Chondrocyte (in vitro differentiated cells): Measurements from ENCODE around the gene RABGAP1L. TPM values are rescaled to one million over a fixed set of nuclear protein-coding genes. Genes with fewer than 3 reads are reported as not detected.

Source experiments
- DNase-seq: peaks from one replicate; pipeline ENCODE4 v3.0.0; 2021; ENCODE audit warnings: mixed read lengths, low spot score
- H3K27ac Mint-ChIP-seq: one replicate; pipeline ENCODE4 v1.8.0; 2021; ENCODE audit warnings: mild to moderate bottlenecking, moderate library complexity, mixed read lengths; ENCODE audit not compliant: unreplicated experiment
- H3K27me3 Mint-ChIP-seq: 2 replicates; pipeline ENCODE4 v1.8.0; 2021; ENCODE audit warnings: low read depth, mixed read lengths
- H3K36me3 Mint-ChIP-seq: 2 replicates; pipeline ENCODE4 v1.8.0; 2021; ENCODE audit warnings: low read depth, mixed read lengths
- H3K4me1 Mint-ChIP-seq: 2 replicates; pipeline ENCODE4 v1.8.0; 2021; ENCODE audit warnings: low read depth, mild to moderate bottlenecking, mixed read lengths
- H3K4me3 Mint-ChIP-seq: one replicate; pipeline ENCODE4 v1.8.0; 2021; ENCODE audit warnings: mild to moderate bottlenecking, moderate library complexity, mixed read lengths; ENCODE audit not compliant: unreplicated experiment
- H3K9me3 Mint-ChIP-seq: 2 replicates; pipeline ENCODE4 v1.8.0; 2021; ENCODE audit warnings: low read depth, mixed read lengths
- total RNA-seq: library from RNA; stranded (reverse); gene quantifications from 3 replicates; pipeline ENCODE4 v1.2.1, GENCODE V29; 2021
- TF ChIP-seq, protein P1 (sequence below): fragments of 200-600 bp; sonication (generic); IDR thresholded peaks from 2 replicates; pipeline ENCODE4 v1.5.0; 2021; ENCODE audit warnings: antibody characterized with exemption, mild to moderate bottlenecking, moderate library complexity

Gene RABGAP1L
- total RNA-seq, 1 donor from 2014 or later, result 27.1 TPM

DNA sequence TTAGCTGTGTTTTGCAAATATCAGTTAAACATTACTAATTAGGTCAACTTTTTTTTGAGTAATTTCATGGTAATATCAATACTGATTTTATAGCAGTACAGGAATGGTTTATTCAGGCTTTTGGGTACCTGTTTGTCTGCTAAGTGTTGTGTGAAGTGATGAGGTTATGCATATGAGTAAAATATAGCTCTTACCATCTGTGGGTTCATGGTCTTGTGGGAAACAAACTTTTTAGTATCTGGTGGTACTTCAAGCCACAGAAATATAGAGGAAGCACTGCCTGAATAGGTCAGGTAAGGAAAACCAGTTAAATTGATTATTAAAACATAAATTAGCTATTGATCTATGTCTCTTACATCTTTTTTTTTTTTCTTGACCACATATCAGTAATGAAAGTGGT is 113.9 kb downstream of the RABGAP1L start:
- Mint-ChIP-seq H3K27ac (no peak overlapping the region), H3K27me3 (no peaks in the 10 kb centered on the region), H3K4me1 (peaks cover 6% of the 10 kb centered on the region), H3K9me3 (no peaks in the 10 kb centered on the region), H3K36me3 (no peaks in the 10 kb centered on the region), H3K4me3 (no peak overlapping the region)
- DNase-seq, result no peak
- TF ChIP-seq, protein P1, sequence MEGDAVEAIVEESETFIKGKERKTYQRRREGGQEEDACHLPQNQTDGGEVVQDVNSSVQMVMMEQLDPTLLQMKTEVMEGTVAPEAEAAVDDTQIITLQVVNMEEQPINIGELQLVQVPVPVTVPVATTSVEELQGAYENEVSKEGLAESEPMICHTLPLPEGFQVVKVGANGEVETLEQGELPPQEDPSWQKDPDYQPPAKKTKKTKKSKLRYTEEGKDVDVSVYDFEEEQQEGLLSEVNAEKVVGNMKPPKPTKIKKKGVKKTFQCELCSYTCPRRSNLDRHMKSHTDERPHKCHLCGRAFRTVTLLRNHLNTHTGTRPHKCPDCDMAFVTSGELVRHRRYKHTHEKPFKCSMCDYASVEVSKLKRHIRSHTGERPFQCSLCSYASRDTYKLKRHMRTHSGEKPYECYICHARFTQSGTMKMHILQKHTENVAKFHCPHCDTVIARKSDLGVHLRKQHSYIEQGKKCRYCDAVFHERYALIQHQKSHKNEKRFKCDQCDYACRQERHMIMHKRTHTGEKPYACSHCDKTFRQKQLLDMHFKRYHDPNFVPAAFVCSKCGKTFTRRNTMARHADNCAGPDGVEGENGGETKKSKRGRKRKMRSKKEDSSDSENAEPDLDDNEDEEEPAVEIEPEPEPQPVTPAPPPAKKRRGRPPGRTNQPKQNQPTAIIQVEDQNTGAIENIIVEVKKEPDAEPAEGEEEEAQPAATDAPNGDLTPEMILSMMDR, result no peak

DNA sequence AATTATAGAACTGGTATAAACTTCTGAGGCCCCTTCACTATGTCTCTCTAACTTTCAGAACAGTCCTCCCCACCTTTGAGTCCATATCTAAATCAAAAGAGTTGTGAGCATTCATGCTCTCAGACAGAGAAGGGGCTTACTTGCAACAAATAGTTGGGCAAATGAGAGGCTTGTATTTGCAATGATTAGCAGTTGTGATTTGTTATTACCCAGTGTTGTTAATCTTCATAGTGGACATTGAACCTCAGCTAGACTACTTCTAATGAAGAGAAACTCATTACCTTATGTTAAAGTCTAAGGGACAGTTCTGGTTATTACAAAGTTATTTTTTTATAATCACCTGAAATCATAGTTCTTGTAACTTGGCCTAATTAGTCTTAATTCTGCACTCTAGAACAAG is 114.5 kb downstream of the RABGAP1L start:
- no peaks in the 10 kb centered on the region for H3K27me3 Mint-ChIP-seq
- H3K36me3 Mint-ChIP-seq, result no peaks in the 10 kb centered on the region
- TF ChIP-seq, protein P1, result no peak
- DNase-seq, result no peak
- peaks cover 6% of the 10 kb centered on the region for H3K4me1 Mint-ChIP-seq
- no peak overlapping the region for H3K4me3 Mint-ChIP-seq
- no peaks in the 10 kb centered on the region for H3K9me3 Mint-ChIP-seq
- H3K27ac Mint-ChIP-seq, result no peak overlapping the region

DNA sequence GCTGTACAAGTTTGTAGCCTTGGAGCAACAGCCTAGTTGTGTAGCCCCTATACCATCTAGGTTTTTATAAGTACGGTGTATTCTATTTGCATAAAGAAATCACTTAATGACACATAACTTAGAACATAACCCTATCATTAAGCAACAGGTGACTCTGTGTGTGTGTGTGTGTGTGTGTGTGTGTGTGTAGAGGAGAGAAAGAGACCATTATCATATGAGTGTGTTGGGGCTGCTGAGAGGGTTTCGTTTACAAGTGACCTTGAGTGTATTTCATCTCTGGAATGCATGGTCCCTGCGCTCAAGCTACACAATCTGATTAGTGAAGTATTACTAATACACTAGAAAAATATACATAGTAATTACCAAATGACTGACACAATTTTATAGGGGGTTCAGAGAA is 115.1 kb downstream of the RABGAP1L start:
- Mint-ChIP-seq H3K36me3 (no peaks in the 10 kb centered on the region), H3K27me3 (no peaks in the 10 kb centered on the region), H3K4me1 (peaks cover 6% of the 10 kb centered on the region), H3K9me3 (no peaks in the 10 kb centered on the region), H3K4me3 (no peak overlapping the region), H3K27ac (no peak overlapping the region)
- DNase-seq, result no peak
- TF ChIP-seq, protein P1, result no peak

DNA sequence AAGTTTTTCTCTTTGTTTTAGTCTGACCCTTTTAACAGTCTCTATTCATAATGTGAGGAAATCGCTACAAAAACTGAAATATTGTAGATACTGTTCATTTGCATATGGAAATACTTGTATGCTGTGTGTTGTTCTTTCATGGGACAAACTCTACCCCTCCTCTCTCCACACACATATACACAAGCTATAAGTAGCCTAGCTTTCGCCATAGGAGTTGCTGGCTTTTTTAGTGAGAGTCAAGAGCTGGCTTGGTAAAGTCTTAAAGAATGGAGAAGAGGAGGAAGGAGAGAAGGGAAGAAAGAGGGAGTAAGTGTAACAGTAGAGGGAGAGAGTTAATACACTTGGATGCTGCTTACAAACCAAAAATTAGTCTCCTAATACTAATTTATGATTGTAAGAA is 115.6 kb downstream of the RABGAP1L start:
- Mint-ChIP-seq H3K27me3 (no peaks in the 10 kb centered on the region), H3K9me3 (no peaks in the 10 kb centered on the region), H3K4me3 (no peak overlapping the region), H3K27ac (no peak overlapping the region), H3K4me1 (peaks cover 6% of the 10 kb centered on the region), H3K36me3 (no peaks in the 10 kb centered on the region)
- TF ChIP-seq, protein P1, result no peak
- no peak for DNase-seq

DNA sequence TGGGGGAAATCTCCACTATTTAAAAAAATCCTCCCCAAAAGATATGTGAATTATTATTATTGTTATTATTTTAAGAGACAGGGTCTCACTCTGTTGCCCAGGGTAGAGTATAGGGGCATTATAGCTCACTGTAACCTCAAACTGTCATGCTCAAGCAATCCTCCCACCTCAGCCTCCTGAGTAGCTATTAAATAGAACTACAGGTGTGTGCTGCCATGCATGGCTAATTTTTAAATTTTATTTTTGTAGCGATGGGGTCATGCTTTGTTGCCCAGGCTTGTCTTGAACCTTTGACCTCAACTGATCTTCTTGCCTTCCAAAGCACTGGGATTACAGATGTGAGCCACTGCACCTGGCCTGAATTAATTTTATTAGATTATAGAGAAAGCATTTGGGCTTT is 116.8 kb downstream of the RABGAP1L start:
- H3K9me3 Mint-ChIP-seq, result peaks cover 6% of the 10 kb centered on the region
- TF ChIP-seq, protein P1, result no peak
- peaks cover 7% of the 10 kb centered on the region for H3K36me3 Mint-ChIP-seq
- H3K27ac Mint-ChIP-seq, result no peak overlapping the region
- no peak overlapping the region for H3K4me3 Mint-ChIP-seq
- H3K4me1 Mint-ChIP-seq, result peaks cover 4% of the 10 kb centered on the region
- no peak for DNase-seq
- H3K27me3 Mint-ChIP-seq, result no peaks in the 10 kb centered on the region
